GM21367 (cell line): ENCODE results near the gene KCNK2.

Experiments used
- ATAC-seq: cut with Tn5 transposase; IDR thresholded peaks from one replicate; pipeline ENCODE4 v1.9.1; 2021; ENCODE audit not compliant: unreplicated experiment

KCNK2 gene

GRCh38 chr1:215082532-215083382 lies at the start of gene KCNK2:
TSS of gene KCNK2 (plus strand) at chr1:215082737. CDS start at chr1:215083386, 649 bp downstream.
- ATAC-seq: no peak

- no peak for ATAC-seq
These were observed 49.5 kb upstream of the KCNK2 start for GRCh38 chr1:215032911-215033526.

GRCh38 chr1:215040190-215040589 lies 42.3 kb upstream of the KCNK2 start:
- ATAC-seq: no peak

- ATAC-seq: no peak
These were observed 39.1 kb upstream of the KCNK2 start for GRCh38 chr1:215043401-215043800.

- no peak for ATAC-seq
These were observed 38.4 kb upstream of the KCNK2 start for GRCh38 chr1:215044151-215044550.

- ATAC-seq: no peak
These were observed 36.7 kb upstream of the KCNK2 start for GRCh38 chr1:215045698-215046308.

GRCh38 chr1:215052256-215053015 lies 30.1 kb upstream of the KCNK2 start:
- ATAC-seq: no peak

GRCh38 chr1:215054266-215054665 lies 28.3 kb upstream of the KCNK2 start:
- no peak for ATAC-seq

GRCh38 chr1:215055281-215055935 lies 27.1 kb upstream of the KCNK2 start:
- no peak for ATAC-seq

- ATAC-seq: no peak
These were observed 26.0 kb upstream of the KCNK2 start for GRCh38 chr1:215056584-215056983.

GRCh38 chr1:215059947-215060346 lies 22.6 kb upstream of the KCNK2 start:
- no peak for ATAC-seq

- ATAC-seq: no peak
These were observed 18.2 kb upstream of the KCNK2 start for GRCh38 chr1:215064327-215064726.

GRCh38 chr1:215071078-215071477 lies 11.5 kb upstream of the KCNK2 start:
- no peak for ATAC-seq

GRCh38 chr1:215076322-215076721 lies 6.2 kb upstream of the KCNK2 start:
- no peak for ATAC-seq

- no peak for ATAC-seq
These were observed 3.1 kb upstream of the KCNK2 start for GRCh38 chr1:215079456-215079855.

GRCh38 chr1:215081661-215082531 lies 641 bp upstream of the KCNK2 start:
- no peak for ATAC-seq

GRCh38 chr1:215083383-215083961 lies 935 bp downstream of the KCNK2 start:
- ATAC-seq: no peak

- no peak for ATAC-seq
These were observed 2.1 kb downstream of the KCNK2 start for GRCh38 chr1:215084621-215085020.

- no peak for ATAC-seq
These were observed 5.1 kb downstream of the KCNK2 start for GRCh38 chr1:215087603-215088002.
